Stimulated activated CD4-positive, alpha-beta T cell treated with anti-CD3 and anti-CD28 coated beads, TNF-alpha, amount 100 ng/mL, for 1 hour (primary cell): ENCODE results near the gene BEST1.
A peak's percentile ranks its signal among the peaks of the same experiment; 100 is the strongest.
"Not testable (repeated sequence)": the region's sequence is repeated elsewhere in the genome, so short reads cannot be mapped to it uniquely, and the experiment has no call there.

Source experiments
- DNase-seq, 3 donors: peaks; one replicate each; pipeline ENCODE4 v3.0.0-alpha.2; 2020; ENCODE audit warnings: low read depth in 3 of 3, low spot score in 1 of 3

Gene BEST1

GRCh38 chr11:61963282-61964057 is 13.3 kb downstream of the BEST1 start:
- no peak for DNase-seq

DNA sequence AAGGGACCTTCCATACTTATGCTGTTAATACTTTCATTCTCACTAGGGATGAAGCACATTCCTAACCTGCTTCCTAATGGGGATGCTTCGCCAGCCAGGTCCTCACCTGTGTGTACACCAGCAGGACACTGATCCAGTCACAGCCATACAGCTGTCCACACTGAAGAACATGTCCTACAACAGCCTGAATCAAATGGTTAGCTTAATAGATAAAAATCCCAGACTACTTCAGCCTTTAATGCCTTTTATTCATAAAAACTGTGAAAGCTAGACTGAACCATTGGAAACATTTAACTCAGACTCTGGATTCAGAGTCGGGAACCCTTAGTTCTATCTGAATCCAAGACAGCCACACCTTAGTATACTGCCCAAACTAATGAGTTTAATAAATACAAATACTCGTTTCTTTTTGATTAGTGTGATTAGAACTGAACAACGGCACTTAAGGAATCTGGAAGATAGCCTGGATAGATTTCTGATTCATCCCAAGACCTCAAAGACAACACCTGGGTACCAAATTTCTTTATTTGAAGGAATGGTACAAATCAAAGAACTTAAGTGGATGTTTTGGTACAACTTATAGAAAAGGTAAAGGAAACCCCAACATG is 14.0 kb downstream of the BEST1 start:
- DNase-seq, result no peak

GRCh38 chr11:61964666-61965271 is 14.6 kb downstream of the BEST1 start:
- not testable (repeated sequence) for DNase-seq

DNA sequence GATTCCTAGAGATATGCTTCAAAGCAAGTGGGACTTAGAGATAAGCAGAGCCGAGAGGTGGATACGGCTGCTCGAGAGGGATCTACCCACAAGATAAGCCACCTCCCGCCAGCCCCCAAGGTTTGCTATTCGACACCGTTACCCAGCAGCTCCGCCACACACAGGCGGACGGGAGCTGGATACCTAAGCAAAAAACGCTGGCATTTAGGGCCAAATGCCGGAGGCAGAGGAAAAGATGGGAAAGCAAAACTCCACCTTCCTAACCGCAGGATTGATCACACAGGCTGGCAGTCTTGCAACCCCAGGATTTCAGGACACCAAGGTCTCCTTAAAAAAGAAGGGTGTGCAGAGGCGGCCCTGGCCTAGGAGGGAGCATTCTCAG is 16.6 kb downstream of the BEST1 start:
- DNase-seq, result no peak

DNA sequence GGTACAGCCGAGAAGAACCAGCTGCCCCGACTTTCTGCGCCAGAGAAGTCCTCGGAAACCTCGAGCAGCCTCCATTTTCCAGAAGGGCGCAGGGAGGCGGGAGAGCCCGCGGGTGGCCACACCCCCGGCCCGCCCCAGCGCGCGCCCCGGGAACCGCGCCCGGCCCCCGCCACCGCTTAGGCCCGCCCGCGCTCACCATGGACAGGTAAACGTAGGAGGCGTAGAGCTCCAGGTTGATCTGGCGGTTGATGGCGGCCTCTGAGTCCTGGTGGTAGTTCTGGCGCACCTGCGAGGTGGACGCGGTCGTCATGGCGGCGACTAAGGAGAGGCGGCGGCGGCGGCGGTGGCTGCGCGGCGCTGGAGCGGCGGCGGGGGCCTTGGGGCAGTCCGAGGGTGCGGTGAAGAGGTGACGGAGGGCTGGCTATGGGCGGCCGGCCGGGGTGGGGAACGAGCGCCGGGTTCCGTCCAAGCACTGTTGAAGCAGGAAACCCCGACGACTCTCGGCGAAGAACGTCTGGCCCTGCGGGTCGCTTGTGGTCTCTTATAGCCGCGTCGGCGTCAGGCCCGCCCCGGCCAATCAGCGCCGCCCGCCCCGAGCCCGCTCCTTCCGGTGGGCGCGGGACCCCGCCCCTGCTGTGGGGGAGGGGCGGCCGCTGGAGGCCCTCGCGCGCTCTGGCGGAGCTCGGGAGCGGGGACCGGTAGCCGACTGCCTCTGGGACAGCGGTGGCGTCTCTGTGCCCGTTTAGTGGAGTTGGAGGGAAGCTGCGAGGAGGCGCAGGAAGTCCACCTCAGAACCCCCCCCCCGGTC is 17.2 kb downstream of the BEST1 start, which contains the start of gene FTH1:
TSS of gene FTH1 (minus strand) at position 519 of the 808 bp plus-strand sequence. CDS start at position 310, 209 bp downstream.
- DNase-seq, result peak; percentile 78 to 84 (median 80)

DNA sequence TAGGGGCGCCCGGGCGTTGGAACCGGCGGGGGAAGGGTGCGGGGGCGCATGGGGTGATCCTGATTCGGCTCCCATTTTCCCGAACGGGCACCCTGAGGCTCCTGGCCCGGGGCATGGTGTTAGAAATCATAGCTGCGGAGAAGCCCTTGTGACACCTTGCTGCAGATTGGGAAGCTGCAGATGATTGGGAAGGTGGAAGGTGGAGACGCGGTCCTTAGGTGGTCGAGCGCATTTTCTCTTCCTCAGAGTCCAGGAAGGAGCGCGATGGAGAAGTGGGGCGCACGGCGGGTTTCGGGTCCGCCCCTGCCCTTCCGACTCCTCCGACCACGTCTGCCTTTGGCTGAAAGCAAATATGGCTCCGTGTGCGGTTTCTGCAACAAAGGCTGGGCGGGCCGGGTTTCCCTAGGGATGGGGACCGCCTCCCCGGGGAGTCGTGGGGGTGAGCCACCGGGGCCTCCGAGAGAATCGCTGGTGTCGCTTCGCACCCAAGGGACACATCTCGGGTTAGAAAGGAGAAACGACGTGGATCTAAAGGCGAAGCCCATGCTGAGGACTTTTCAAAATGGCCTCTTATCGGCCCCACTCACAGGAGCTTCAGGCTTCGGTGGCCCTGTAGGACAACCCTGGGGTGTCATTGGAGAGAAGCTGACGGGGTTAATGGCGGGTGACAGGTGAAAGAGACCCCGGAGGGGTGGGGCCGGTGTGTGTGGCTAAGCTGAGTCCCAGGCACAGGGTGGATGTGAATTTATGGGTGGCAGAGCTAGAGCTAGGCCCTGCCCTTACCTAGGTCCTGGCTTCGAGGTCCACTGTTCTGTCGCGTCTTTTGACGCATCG is 18.0 kb downstream of the BEST1 start:
- DNase-seq, result peak in 1 of 3 donors; percentile 22

DNA sequence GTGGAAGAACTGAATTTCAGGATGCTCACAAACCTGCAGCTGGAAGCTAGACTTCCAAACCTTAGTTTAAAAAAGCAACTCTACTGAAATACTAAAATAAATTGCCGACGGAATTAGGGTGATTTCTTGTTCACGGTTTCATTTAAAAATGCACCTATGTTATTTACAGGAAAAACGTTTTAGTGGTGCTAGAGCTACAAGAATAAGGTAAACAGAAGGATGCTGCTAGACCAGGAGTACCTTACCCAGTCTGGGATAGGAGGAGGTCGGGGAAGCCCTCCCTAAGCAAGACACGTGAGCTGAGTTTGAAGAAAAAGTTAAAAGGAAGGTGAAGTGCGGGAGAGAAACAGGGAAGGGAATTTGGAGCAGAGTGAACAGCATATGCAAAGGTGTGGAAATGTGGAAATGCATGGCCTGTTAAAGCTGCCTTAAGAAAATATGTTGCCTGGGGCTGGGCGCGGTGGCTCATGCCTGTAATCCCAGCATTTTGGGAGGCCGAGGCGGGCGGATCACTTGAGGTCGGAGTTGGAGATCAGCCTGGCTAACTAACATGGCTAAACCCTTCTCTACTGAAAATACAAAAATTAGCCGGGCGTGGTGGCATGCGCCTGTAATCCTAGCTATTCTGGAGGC is 18.7 kb downstream of the BEST1 start:
- no peak for DNase-seq

DNA sequence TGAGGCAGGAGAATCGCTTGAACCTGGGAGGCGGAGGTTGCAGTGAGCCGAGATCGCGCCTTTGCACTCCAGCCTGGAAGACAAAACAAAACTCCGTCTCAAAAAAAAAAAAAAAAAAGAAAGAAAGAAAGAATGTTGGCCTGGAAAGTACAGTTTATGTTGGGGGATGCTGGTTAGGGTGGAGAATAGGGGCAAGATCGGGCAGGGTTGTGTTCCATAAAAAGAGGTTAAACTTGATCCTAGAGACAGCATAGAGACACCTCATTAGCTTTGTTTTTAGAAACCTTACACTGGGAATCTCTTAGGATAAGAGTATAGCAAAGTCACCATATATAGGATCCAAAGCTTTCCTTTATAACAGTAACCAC is 19.2 kb downstream of the BEST1 start:
- no peak for DNase-seq

DNA sequence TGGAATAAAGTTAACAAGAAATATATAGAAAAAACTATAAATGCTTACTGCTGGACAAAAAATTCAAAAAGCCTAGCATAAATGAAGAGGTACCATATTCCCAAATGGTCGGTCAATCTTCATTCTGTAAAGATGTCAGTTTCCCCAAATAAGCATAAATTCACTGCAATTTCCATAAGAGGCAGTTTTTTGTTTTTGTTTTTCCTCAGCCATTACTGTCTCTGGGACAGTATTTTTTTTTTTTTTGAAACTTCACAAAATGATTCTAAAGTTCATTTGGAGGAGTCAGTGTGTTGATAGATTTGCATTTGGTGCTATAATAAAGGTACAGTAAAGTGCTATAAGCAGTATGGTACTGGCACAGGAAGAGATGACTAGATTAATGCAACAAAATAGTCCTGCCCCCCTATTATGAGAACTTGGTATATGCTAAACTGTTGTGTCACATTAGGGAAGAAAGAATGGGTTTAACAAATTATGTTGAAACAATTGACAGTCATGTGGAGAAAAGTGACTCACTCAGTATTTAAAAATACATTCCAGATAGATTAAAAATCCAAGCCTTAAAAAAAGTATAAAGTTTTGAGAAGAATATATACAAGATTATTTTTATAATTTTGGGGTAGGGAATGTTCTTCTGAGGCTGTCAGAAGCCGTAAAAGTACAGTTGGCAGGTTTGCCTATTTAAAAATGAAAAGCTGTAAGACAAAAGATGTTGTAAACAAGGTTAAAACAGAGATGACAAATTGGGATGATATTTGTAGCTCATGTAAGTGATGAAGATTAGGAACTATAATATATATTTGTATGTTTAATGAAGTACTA is 19.9 kb downstream of the BEST1 start:
- no peak for DNase-seq

DNA sequence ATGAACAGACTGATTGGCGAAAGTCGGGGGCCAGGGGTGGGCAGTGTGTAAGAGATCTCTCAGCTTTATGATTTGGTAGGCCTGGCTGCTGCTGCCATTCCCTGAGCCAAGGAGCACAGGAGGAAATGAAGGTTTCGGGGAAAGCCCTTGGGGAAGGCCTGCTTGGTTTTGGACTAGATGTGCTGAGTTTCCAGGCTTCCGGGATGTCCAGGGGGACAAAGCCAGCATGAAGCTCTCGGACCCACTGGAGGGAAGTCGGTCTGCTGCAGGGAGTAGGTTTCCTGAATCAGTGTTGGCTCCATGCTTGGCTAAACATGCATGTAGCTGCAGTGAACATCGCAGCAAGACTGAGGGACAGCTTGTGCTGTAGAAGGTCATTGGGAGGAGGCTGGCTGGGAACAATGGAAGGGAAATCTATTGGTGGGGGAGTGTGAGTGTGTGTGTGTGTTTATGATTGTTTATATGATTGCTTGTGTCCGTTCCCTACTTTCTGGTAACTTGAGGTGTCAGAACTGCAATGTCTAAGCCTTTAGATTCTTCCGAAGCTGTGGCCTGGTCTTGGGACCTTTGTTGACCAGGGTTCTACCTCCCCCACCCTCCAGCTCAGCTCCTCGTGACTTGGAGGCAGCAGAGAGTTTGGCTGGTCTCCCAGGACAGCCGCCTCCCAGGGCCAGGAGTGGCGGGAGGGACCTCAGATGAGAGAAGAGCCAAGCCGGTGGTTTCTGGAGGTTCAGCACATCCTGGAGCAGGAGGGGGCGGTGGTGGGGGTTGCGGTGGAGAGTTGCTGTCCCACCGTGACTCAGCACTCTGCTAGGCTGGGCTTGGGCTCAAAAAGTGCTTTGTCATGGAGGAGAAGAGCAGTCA is 21.3 kb downstream of the BEST1 start:
- no peak for DNase-seq

DNA sequence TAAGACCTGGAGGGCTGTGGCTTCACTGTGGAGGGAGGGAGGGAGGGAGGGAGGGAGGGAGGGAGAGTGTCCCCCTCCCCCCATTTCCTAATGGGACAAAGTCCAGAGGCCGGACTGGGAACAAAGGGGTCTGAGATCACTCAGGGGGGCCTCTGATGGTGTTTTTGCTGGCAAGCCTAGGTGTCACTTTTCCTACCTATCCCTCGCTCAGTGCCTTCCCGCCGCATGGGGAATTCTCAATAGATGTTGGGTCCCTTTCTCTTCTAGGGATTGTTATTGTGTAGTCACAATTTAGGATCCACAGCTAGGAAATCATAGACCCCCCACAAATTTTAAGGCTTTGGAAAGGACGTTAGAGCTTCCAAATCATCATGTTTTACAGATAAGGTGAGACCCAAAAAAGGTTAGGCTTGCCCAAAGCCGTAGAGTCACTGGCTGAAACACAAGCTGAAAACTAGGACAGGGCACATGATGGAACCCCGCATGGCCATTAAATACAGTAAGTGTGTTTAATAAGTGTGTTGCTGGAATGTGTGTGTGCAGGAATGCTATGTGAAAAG is 22.0 kb downstream of the BEST1 start:
- no peak for DNase-seq

GRCh38 chr11:61972672-61973475 is 22.7 kb downstream of the BEST1 start:
- no peak for DNase-seq

- DNase-seq, result no peak
Observed at GRCh38 chr11:61973476-61974162, 23.5 kb downstream of the BEST1 start.

GRCh38 chr11:61974766-61975631 is 24.8 kb downstream of the BEST1 start:
- DNase-seq, result no peak

DNA sequence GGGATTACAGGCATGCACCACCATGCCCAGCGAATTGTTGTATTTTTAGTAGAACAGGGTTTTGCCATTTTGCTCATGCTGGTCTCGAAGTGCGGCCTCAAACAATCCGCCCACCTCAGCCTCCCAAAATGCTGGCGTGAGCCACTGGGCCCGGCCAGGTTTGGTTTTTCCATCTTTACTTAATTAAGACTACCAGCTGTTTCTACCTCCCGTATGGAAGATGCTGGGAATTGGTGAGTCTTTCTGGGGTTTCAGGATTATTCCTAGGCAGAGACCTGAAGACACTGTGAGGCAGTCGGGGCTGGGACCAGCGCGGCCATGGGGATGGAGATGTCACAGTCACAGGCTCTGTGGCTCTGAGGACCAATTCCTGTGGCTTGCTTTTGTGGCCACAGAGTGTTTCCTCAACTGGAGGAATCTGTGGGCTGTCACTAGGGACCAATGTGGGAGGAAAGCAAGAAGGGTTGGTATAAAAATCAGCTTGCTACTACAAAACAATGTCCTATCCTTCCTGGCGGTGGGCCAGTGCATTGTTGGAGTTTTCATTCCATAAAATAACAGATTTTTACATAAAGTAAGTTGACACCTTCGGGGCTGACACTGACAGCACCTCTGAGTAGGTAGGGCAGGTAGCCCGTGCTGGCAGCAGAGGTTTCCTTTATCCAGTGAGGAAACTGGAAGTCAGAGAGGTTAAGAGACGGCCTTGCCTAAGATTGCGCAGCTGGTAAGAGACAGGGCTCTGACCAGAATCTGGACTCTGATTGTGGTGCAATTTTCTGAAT is 25.7 kb downstream of the BEST1 start:
- no peak for DNase-seq
